Measurements from ENCODE around the gene TMCC1.

DNA sequence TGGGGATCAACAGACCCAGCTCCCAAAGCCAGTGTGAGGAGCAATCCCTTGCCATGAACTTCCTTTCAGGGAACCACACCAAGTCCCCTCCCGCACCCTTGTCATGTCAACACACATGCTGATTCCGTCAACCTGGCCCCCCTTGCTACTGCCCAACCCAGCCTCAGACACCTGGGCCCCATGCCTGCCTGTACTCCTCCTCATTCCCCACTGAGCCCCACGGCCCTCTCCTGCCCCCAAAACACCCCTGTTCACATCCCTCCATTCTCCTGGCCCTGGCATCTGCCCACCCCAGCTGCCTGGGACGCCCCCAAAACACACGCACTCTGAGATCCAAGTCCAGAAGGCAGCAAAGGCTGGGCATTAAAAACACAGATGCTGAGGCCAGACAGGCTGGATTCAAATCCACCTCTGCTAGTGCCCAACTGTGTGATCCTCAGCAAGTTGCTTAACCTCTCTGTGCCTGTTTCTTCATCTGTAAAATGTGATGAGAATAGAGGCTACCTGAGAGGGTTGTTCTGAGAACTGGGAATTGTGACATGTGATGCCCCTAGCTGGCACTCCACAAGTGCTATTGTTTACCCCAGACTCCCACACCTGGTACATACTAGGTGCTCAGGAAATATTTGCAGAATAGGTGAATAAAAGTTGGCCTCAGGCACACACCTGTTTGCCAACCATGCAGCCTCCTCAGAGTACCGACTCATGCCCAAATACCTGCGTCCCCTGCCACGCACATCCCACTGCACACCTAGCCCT is 289.3 kb downstream of the TMCC1 start:
- TF ChIP-seq, protein P1, sequence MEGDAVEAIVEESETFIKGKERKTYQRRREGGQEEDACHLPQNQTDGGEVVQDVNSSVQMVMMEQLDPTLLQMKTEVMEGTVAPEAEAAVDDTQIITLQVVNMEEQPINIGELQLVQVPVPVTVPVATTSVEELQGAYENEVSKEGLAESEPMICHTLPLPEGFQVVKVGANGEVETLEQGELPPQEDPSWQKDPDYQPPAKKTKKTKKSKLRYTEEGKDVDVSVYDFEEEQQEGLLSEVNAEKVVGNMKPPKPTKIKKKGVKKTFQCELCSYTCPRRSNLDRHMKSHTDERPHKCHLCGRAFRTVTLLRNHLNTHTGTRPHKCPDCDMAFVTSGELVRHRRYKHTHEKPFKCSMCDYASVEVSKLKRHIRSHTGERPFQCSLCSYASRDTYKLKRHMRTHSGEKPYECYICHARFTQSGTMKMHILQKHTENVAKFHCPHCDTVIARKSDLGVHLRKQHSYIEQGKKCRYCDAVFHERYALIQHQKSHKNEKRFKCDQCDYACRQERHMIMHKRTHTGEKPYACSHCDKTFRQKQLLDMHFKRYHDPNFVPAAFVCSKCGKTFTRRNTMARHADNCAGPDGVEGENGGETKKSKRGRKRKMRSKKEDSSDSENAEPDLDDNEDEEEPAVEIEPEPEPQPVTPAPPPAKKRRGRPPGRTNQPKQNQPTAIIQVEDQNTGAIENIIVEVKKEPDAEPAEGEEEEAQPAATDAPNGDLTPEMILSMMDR (IDR thresholded peaks at IDR 0.05): no peak
- TF ChIP-seq POLR2A (IDR thresholded peaks at IDR 0.05): no peak
- TF ChIP-seq EP300 (IDR thresholded peaks at IDR 0.05; ENCODE audit: low read depth): no peak
- no peak for TF ChIP-seq POLR2AphosphoS5 (IDR thresholded peaks at IDR 0.05)

All from transverse colon (tissue), 4 donors.